GM20000 (cell line): Measurements from ENCODE around the gene CD7.

Source experiments
- DNase-seq: peaks from one replicate; pipeline ENCODE4 v3.0.0; 2012; ENCODE audit warnings: low spot score
- CTCF ChIP-seq: IDR thresholded peaks from 2 replicates; pipeline ENCODE4 v1.5.1; 2012; ENCODE audit warnings: mild to moderate bottlenecking, control low read depth; ENCODE audit errors: extremely low read depth, missing control alignments

Gene CD7

GRCh38 chr17:82344175-82344907 is 26.9 kb upstream of the CD7 start:
- TF ChIP-seq CTCF: no peak
- DNase-seq: no peak

DNA sequence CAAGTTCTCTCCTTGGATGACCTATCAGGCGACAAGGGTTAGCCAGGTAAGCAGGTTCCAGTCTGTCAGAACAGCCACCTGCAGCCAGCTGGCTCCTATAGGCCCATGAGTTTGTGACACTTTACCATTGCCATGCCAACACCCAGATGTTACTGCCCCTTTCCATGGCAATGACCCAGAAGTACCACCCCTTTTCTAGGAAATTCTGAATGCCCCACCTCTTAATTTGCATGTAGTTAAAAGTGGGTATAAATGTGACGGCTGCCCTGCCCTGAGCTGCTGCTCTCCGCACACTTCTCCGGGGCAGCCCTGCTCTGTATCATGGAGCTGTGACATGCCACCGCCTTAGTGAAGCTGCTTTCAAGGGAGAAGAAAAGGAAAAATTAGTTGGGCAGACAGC is 26.2 kb upstream of the CD7 start:
- no peak for TF ChIP-seq CTCF
- no peak for DNase-seq

DNA sequence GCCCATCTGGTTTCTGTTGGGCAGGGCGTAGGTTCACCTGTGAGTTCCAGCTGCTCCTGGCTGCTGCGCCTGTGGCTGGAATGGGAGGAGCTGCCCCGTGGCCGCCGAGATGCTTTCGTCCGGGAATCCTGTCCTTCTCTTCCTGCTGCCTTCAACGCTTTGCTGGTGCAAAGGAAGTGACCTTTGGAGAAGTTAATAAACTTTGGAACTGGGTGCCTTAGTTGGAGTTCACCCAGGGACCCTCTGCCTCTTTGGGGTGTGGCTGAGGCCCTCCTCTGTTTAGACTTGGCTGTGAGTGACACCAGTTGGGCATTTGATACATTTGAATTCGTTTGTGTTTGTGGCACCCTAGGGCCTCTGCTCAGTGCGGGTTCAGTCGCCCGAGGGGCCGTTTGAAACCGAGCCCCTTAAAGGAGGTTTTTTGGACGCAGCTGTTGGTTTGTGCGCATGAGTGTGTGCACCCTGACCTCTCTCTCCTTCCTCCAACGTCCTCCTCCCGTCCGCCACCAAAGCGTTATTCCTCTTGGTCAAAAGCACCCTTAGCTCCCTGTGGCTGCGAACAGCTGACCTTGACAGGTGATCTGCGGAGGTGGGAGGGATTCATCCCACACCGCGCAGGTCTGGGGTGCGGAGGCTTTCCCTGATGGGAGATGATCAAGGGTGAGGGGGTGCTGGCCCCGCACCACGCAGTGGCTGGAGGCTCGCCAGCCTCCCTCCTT is 25.1 kb upstream of the CD7 start:
- DNase-seq: no peak
- TF ChIP-seq CTCF: no peak

- no peak for TF ChIP-seq CTCF
- no peak for DNase-seq
Observed at GRCh38 chr17:82339634-82340580, 22.5 kb upstream of the CD7 start.

- DNase-seq: no peak
- TF ChIP-seq CTCF: no peak
Observed at GRCh38 chr17:82338858-82339633, 21.6 kb upstream of the CD7 start.

DNA sequence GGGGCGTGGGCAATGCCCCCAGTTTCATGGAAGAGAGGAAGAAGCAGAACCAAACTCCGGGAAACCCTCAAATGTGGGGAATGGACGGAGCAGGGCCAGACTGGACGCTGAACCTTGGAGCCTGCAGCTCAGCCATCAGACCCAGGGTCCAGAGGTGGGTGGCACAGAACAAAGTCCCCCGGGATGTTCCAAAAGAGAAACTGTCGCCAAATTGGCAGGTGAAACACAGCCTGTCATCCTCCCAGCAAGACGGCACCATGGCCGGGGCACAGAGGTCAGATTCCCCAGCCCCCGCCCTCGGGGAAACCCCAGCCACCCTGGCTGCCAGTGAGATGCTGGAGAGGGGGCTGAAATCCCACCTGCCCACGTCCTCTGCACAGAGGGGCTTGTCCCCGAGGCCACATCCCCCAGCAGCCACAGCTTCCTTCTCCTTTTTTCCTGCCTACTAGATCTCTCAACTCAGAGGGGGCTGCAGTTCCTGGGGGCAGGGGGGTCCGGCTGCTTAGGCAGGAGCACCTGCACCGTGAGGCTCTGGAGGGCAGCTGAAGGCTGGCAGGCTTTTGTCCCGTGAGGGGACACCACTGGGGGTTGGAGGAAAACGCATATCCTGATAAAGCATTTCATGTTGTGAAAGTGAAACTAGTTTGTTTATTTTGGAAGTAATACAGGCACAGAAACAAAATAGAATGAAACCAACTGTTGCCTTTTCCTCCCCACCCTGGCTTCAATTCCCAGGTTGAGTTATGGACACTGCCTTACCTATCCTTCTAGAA is 17.4 kb upstream of the CD7 start:
- no peak for TF ChIP-seq CTCF
- no peak for DNase-seq
